Smooth muscle cell (in vitro differentiated cells): Measurements from ENCODE around the gene EHMT2. TPM values are rescaled to one million over a fixed set of nuclear protein-coding genes. Genes with fewer than 3 reads are reported as not detected.
"Not testable (repeated sequence)": the region's sequence is repeated elsewhere in the genome, so short reads cannot be mapped to it uniquely, and the experiment has no call there.

Source experiments
- DNase-seq: peaks from one replicate; lab custom pipeline; 2025; ENCODE audit not compliant: unreplicated experiment; lab: John Stamatoyannopoulos, UW
- H2AFZ ChIP-seq: fragments of 200-600 bp; sonication (generic); 2 replicates; pipeline ENCODE4 v1.6.0; 2016; ENCODE audit warnings: antibody characterized with exemption, low read depth, mild to moderate bottlenecking
- H3F3A ChIP-seq: fragments of 200-600 bp; sonication (generic); 2 replicates; pipeline ENCODE4 v1.6.0; 2017; ENCODE audit warnings: antibody characterized with exemption, low read depth
- H3K27ac ChIP-seq: fragments of 200-600 bp; sonication (generic); 2 replicates; pipeline ENCODE4 v1.5.1; 2016; ENCODE audit warnings: low read depth, mild to moderate bottlenecking
- H3K27me3 ChIP-seq: fragments of 200-600 bp; sonication (generic); 2 replicates; pipeline ENCODE4 v1.6.1; 2016; ENCODE audit warnings: low read depth, mild to moderate bottlenecking
- H3K36me3 ChIP-seq: fragments of 200-600 bp; sonication (generic); 2 replicates; pipeline ENCODE4 v1.5.1; 2016; ENCODE audit warnings: low read depth
- H3K4me1 ChIP-seq: fragments of 200-600 bp; sonication (generic); 2 replicates; pipeline ENCODE4 v1.5.1; 2016; ENCODE audit warnings: low read depth
- H3K4me2 ChIP-seq: fragments of 200-600 bp; sonication (generic); 2 replicates; pipeline ENCODE4 v1.6.0; 2016; ENCODE audit warnings: mild to moderate bottlenecking
- H3K4me3 ChIP-seq: fragments of 200-600 bp; sonication (generic); 2 replicates; pipeline ENCODE4 v1.5.1; 2016; ENCODE audit warnings: mild to moderate bottlenecking
- H3K79me2 ChIP-seq: fragments of 200-600 bp; sonication (generic); 2 replicates; pipeline ENCODE4 v1.6.0; 2016; ENCODE audit warnings: low read depth, mild to moderate bottlenecking
- H3K9ac ChIP-seq: fragments of 200-600 bp; sonication (generic); 2 replicates; pipeline ENCODE4 v1.6.0; 2016; ENCODE audit warnings: low read depth
- H3K9me3 ChIP-seq: fragments of 200-600 bp; sonication (generic); replicated peaks from 2 replicates; pipeline ENCODE4 v1.5.1; 2016; ENCODE audit warnings: low read depth
- H4K20me1 ChIP-seq: fragments of 200-600 bp; sonication (generic); 2 replicates; pipeline ENCODE4 v1.6.0; 2016; ENCODE audit warnings: low read depth
- WGBS: methylation state at CpG from one replicate; pipeline ENCODE4 v1.1.7; 2016; ENCODE audit warnings: low lambda C conversion rate; 5-methylcytosine and 5-hydroxymethylcytosine counted together
- polyA plus RNA-seq: library from polyadenylated mRNA; unstranded; fragments of >200 nt; fragmentation: Nextera tagmentation; extraction: Ambion mirVana; gene quantifications from 2 replicates; pipeline ENCODE4 v1.2.1, GENCODE V29; 2016
- total RNA-seq: library from RNA; depleted of rRNA; stranded (reverse); fragments of >200 nt; gene quantifications from 2 replicates; pipeline ENCODE4 v1.2.3, GENCODE V29; 2014
- TF ChIP-seq, protein P1 (sequence below): fragments of 200-600 bp; sonication (generic); IDR thresholded peaks from 2 replicates; pipeline ENCODE4 v1.5.1; 2017; ENCODE audit warnings: borderline replicate concordance, mild to moderate bottlenecking, antibody characterized with exemption; ENCODE audit not compliant: insufficient read depth, poor library complexity, severe bottlenecking

The EHMT2 gene
- total and polyA plus RNA-seq, 2 experiments from 2014 or later = 17.6 to 33.9 TPM

DNA sequence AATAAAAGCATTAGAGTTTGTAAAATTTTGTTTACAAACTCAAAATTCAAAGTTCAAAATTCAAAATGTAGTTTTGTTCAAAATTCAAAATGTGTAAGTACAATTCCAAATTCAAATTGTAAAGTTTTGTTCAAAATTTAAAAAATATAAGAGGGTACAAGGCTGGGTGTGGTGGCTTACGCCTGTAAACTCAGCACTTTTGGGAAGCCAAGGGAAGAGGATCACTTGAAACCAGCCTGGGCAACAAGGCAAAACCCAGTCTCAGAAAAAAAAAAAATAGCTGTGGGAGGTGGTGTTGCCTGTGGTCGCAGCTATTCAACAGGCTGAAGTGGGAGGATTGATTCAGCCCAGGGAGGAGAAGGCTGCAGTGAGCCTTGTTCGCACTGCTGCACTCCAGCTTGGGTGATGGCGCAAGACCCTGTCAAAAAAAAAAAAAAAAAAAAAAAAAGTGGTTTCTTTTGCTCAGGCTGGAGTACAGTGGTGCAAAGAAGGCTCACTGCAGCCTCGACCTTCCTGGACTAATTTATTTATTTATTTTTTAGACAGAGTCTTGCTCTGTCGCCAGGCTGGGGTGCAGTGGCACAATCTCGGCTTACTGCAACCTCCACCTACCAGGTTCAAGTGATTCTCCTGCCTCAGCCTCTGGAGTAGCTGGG lies 9.8 kb upstream of the EHMT2 start:
- no peak overlapping the region for H3K4me2 ChIP-seq
- H3K79me2 ChIP-seq = no peaks in the 10 kb centered on the region
- no peaks in the 10 kb centered on the region for H3K36me3 ChIP-seq
- H4K20me1 ChIP-seq = no peaks in the 10 kb centered on the region
- peaks cover 16% of the 10 kb centered on the region for H3K4me1 ChIP-seq
- no peak overlapping the region for H3K4me3 ChIP-seq
- 56% methylated on average over 7 of the region's 7 CpGs for WGBS
- TF ChIP-seq, protein P1, sequence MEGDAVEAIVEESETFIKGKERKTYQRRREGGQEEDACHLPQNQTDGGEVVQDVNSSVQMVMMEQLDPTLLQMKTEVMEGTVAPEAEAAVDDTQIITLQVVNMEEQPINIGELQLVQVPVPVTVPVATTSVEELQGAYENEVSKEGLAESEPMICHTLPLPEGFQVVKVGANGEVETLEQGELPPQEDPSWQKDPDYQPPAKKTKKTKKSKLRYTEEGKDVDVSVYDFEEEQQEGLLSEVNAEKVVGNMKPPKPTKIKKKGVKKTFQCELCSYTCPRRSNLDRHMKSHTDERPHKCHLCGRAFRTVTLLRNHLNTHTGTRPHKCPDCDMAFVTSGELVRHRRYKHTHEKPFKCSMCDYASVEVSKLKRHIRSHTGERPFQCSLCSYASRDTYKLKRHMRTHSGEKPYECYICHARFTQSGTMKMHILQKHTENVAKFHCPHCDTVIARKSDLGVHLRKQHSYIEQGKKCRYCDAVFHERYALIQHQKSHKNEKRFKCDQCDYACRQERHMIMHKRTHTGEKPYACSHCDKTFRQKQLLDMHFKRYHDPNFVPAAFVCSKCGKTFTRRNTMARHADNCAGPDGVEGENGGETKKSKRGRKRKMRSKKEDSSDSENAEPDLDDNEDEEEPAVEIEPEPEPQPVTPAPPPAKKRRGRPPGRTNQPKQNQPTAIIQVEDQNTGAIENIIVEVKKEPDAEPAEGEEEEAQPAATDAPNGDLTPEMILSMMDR = no peak
- no peaks in the 10 kb centered on the region for H3K27me3 ChIP-seq
- H2AFZ ChIP-seq = no peak overlapping the region
- H3K9ac ChIP-seq = no peak overlapping the region
- peaks cover 18% of the 10 kb centered on the region for H3F3A ChIP-seq
- no peaks in the 10 kb centered on the region for H3K9me3 ChIP-seq
- no peak overlapping the region for H3K27ac ChIP-seq
- no peak for DNase-seq

DNA sequence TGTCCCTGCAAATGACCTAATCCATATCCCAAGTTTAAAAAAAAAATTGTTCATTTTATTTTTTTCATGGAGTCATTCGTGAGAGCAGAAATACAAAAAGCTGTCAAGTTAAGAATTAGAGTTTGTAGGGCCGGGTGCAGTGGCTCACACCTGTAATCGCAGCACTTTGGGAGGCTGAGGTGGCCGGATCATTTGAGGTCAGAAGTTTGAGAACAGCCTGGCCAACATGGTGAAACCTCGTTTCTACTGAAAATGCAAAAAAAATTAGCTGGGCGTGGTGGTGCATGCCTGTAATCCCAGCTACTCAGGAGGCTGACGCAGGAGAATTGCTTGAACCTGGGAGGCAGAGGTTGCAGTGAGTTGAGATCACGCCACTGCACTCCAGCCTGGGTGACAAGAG lies 9.2 kb upstream of the EHMT2 start:
- not testable (repeated sequence) for H3K9me3 ChIP-seq, DNase-seq, H3K4me3 ChIP-seq, H3K36me3 ChIP-seq, H4K20me1 ChIP-seq, H3K9ac ChIP-seq, H3K4me2 ChIP-seq, H3K27ac ChIP-seq, H2AFZ ChIP-seq, H3K79me2 ChIP-seq, H3K27me3 ChIP-seq
- WGBS = 89% methylated on average over 8 of the region's 8 CpGs
- Histone ChIP-seq H3F3A (peaks cover 18% of the 10 kb centered on the region), H3K4me1 (peaks cover 16% of the 10 kb centered on the region)

DNA sequence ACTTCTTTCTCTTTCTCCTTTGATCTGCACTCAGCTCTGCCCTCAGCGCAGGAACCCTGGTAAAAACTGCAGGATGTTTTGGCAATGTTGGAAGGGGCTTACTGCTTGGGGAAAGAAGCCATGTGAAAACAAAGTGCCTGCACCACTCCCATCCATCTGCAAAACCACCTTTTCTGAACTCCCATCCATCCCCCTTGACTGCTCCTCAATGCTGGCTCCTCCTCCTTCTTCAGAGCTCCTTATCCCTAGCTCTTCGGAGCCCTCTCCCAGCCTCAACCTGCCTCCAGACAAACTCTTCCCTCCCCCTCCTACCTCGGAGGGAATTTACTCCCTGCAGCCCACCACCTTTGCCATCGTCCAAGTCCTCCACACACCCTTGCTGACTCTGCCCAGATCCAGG lies 8.6 kb upstream of the EHMT2 start:
- Histone ChIP-seq H3K79me2 (no peaks in the 10 kb centered on the region), H2AFZ (no peak overlapping the region), H3K36me3 (no peaks in the 10 kb centered on the region), H4K20me1 (no peaks in the 10 kb centered on the region), H3K4me2 (no peak overlapping the region), H3K27ac (no peak overlapping the region), H3K9me3 (no peaks in the 10 kb centered on the region), H3K4me3 (no peak overlapping the region), H3K9ac (no peak overlapping the region), H3K4me1 (peaks cover 16% of the 10 kb centered on the region), H3F3A (peaks cover 18% of the 10 kb centered on the region), H3K27me3 (no peaks in the 10 kb centered on the region)
- no peak for DNase-seq
- 39% methylated on average over 4 of the region's 4 CpGs for WGBS
- TF ChIP-seq, protein P1 = no peak

DNA sequence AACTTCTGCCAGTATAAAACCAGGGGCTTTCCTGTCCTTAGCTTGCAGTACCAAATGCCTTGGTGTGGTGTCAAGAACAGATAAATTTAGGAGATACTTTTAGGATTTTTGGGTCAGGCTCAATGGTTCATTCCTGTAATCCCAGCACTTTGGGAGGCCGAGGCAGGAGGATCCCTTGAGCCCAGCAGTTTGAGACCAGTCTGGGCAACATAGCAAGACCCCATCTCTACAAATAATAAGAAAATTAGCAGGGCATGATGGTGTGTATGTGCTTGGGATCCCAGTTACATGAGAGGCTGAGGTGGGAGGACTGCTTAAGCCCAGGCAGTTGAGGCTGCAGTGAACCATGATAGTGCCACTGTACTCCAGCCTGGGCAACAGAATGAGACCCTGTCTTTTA lies 7.5 kb upstream of the EHMT2 start:
- H3K4me3 ChIP-seq = no peak overlapping the region
- H4K20me1 ChIP-seq = no peaks in the 10 kb centered on the region
- TF ChIP-seq, protein P1 = no peak
- H3K27ac ChIP-seq = no peak overlapping the region
- H2AFZ ChIP-seq = no peak overlapping the region
- no peak overlapping the region for H3K4me2 ChIP-seq
- no peak overlapping the region for H3K9ac ChIP-seq
- H3K36me3 ChIP-seq = no peaks in the 10 kb centered on the region
- no peaks in the 10 kb centered on the region for H3K79me2 ChIP-seq
- DNase-seq = no peak
- 100% methylated on average over 1 of the region's 1 CpG for WGBS
- peaks cover 18% of the 10 kb centered on the region for H3F3A ChIP-seq
- peaks cover 16% of the 10 kb centered on the region for H3K4me1 ChIP-seq
- H3K27me3 ChIP-seq = no peaks in the 10 kb centered on the region
- H3K9me3 ChIP-seq = no peaks in the 10 kb centered on the region
